Heart left ventricle (tissue), 16 donors: ENCODE data around the gene ZNF184. TPM values are rescaled to one million over a fixed set of nuclear protein-coding genes. Genes with fewer than 3 reads are reported as not detected.

Experiments used
- ATAC-seq, 4 donors: fragments of 200-7000 bp; cut with Tn5 transposase; one replicate each; pipeline ENCODE4 v1.9.1; 2020 to 2022; ENCODE audit warnings: moderate library complexity in 4 of 4, mild to moderate bottlenecking in 3 of 4, moderate number of reproducible peaks in 1 of 4
- DNase-seq, 5 donors: peaks; one replicate each; pipeline ENCODE4 v3.0.0-alpha.2; 2020
- H3K27ac ChIP-seq, 12 donors: fragments of 200-600 bp; sonication (generic) in 4 of 12; one replicate each; pipeline versions ENCODE4 v1.5.0 to v1.8.0; 2016 to 2022; ENCODE audit warnings: mild to moderate bottlenecking in 2 of 12
- H3K27me3 ChIP-seq, 9 donors: fragments of 200-600 bp; sonication (generic) in 2 of 9; one replicate each; pipeline versions ENCODE4 v1.5.1 to v1.8.0; 2016 to 2022; ENCODE audit warnings: mild to moderate bottlenecking in 3 of 9
- H3K36me3 ChIP-seq, 9 donors: fragments of 200-600 bp; sonication (generic) in 2 of 9; one replicate each; pipeline versions ENCODE4 v1.5.0 to v1.8.0; 2018 to 2022; ENCODE audit warnings: mild to moderate bottlenecking in 2 of 9
- H3K4me1 ChIP-seq, 12 donors: fragments of 200-600 bp; sonication (generic) in 4 of 12; one replicate each; pipeline versions ENCODE4 v1.5.0 to v1.8.0; 2016 to 2022; ENCODE audit warnings: mild to moderate bottlenecking in 3 of 12
- H3K4me3 ChIP-seq, 12 donors: fragments of 200-600 bp; sonication (generic) in 4 of 12; one replicate each; pipeline versions ENCODE4 v1.5.0 to v1.8.0; 2017 to 2022; ENCODE audit warnings: mild to moderate bottlenecking in 9 of 12, moderate library complexity in 4 of 12
- H3K9me3 ChIP-seq, 12 donors: fragments of 200-600 bp; sonication (generic) in 4 of 12; one replicate each; pipeline versions ENCODE4 v1.5.0 to v1.8.0; 2016 to 2022; ENCODE audit warnings: mild to moderate bottlenecking in 1 of 12
- POLR2A ChIP-seq, 2 donors: fragments of 450-650 bp; IDR thresholded peaks; one replicate each; pipeline ENCODE4 v1.6.1; 2017; ENCODE audit warnings: antibody characterized with exemption in 2 of 2, mild to moderate bottlenecking in 2 of 2, moderate library complexity in 2 of 2
- WGBS, 4 donors: extraction: QIAGEN DNeasy Blood & Tissue Kit in 2 of 4; methylation state at CpG; one replicate each; pipeline versions ENCODE4 v1.1.5 to v1.1.7; 2013 to 2018; 5-methylcytosine and 5-hydroxymethylcytosine counted together
- intact Hi-C, 10 donors: fragments of 100-400 bp; cut with DNase I; formaldehyde crosslinking; loops; one replicate each; pipeline versions ENCODE4 v1.11.1 to v1.14.2; 2022
- polyA plus RNA-seq, 2 donors: library from polyadenylated mRNA; stranded (reverse); fragments of 200-250 nt; gene quantifications; one replicate each; pipeline ENCODE4 v1.2.3, GENCODE V29; 2013
- total RNA-seq, 9 donors: library from RNA; depleted of rRNA in 2 of 9; stranded (reverse); fragments of >200 nt in 2 of 9; fragmentation: NEBNext Ultra II Directional in 3 of 9; extraction: Animal tissue kit (Norgen Biotek cat#: 25700) in 3 of 9; gene quantifications; one replicate each; pipeline versions ENCODE4 v1.1.0 to v1.2.4, GENCODE V29; 2016 to 2023
- TF ChIP-seq, protein P1 (sequence below), 12 donors: fragments of 200-600 bp; sonication (generic) in 4 of 12; IDR thresholded peaks; one replicate each; pipeline versions ENCODE4 v1.5.0 to v1.8.0; 2018 to 2022; ENCODE audit warnings: antibody characterized with exemption in 12 of 12, mild to moderate bottlenecking in 5 of 12
- donor health status: ischemic (EF 13 %, LVEDD 7.1; RV severe dilation, severe dysfunction).
- donor health status: healthy with polysubstance abuse.
- donor health status: DM: no; HTN: yes; CAD: no.
- donor health status: DM: no; HTN: no; CAD: no.
- donor health status: ischemic (EF 25% LVEDD 6.9; RV normal size, moderate dysfunction).
- donor health status: ischemic (EF 25% LVEDD 5.7; RV mildly dilated, moderate dysfunction).
- donor health status: healthy.
- donor health status: DM: yes; HTN: yes; CAD: no.
- donor health status: ischemic (EF 35%, LVEDD 5.7; RV mildly dilated, moderate dysfunction).
- donor health status: nonischemic (EF 11% LVEDD 7.7; RV severe dilation, severe dysfunction).
- donor health status: DM: yes; HTN: yes; CAD: no.
- donor health status: PGD.
- donor health status: ischemic (EF 29% LVEDD 5.4; RV normal size, mild dysfunction).
- donor health status: nonischemic (EF 23%, LVEDD 6.1; RV moderate dilation, normal function).

The ZNF184 gene
- total and polyA plus RNA-seq, 11 donors, result 0.99 to 6.5 (median 3.7) TPM

GRCh38 chr6:27494103-27494502, 21.2 kb upstream of the ZNF184 start:
- 38 to 53% (median 47%) methylated on average over 1 of the region's 1 CpG for WGBS, 4 donors
- Histone ChIP-seq H3K27me3 (peaks cover 0 to 54% (median 5%) of the 10 kb centered on the region in 9 donors), H3K27ac (no peak overlapping the region), H3K9me3 (no peaks in the 10 kb centered on the region), H3K4me3 (no peak overlapping the region), H3K36me3 (no peaks in the 10 kb centered on the region), H3K4me1 (peaks cover 0 to 7% (median 0%) of the 10 kb centered on the region in 12 donors)
- DNase-seq, result no peak
- ATAC-seq, result no peak
- no peak for TF ChIP-seq POLR2A (IDR thresholded peaks at IDR 0.05)
- TF ChIP-seq, protein P1, sequence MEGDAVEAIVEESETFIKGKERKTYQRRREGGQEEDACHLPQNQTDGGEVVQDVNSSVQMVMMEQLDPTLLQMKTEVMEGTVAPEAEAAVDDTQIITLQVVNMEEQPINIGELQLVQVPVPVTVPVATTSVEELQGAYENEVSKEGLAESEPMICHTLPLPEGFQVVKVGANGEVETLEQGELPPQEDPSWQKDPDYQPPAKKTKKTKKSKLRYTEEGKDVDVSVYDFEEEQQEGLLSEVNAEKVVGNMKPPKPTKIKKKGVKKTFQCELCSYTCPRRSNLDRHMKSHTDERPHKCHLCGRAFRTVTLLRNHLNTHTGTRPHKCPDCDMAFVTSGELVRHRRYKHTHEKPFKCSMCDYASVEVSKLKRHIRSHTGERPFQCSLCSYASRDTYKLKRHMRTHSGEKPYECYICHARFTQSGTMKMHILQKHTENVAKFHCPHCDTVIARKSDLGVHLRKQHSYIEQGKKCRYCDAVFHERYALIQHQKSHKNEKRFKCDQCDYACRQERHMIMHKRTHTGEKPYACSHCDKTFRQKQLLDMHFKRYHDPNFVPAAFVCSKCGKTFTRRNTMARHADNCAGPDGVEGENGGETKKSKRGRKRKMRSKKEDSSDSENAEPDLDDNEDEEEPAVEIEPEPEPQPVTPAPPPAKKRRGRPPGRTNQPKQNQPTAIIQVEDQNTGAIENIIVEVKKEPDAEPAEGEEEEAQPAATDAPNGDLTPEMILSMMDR (IDR thresholded peaks at IDR 0.05), result no peak
- intact Hi-C loops, result no loop called here

GRCh38 chr6:27492631-27493190, 19.8 kb upstream of the ZNF184 start:
- Histone ChIP-seq H3K36me3 (no peaks in the 10 kb centered on the region), H3K9me3 (no peaks in the 10 kb centered on the region), H3K4me1 (peaks cover 0 to 7% (median 0%) of the 10 kb centered on the region in 12 donors), H3K27me3 (peaks cover 0 to 40% (median 3%) of the 10 kb centered on the region in 9 donors), H3K4me3 (no peak overlapping the region), H3K27ac (no peak overlapping the region)
- no peak for DNase-seq
- WGBS, 4 donors, result 78 to 85% (median 81%) methylated on average over 2 of the region's 2 CpGs
- intact Hi-C loops, result no loop called here
- no peak for ATAC-seq
- TF ChIP-seq, protein P1 (IDR thresholded peaks at IDR 0.05), result no peak
- no peak for TF ChIP-seq POLR2A (IDR thresholded peaks at IDR 0.05)

GRCh38 chr6:27479319-27480182, 6.6 kb upstream of the ZNF184 start:
- Histone ChIP-seq H3K36me3 (no peaks in the 10 kb centered on the region), H3K4me1 (peaks cover 0 to 15% (median 10%) of the 10 kb centered on the region in 12 donors), H3K9me3 (no peaks in the 10 kb centered on the region), H3K27me3 (no peaks in the 10 kb centered on the region), H3K4me3 (peak overlapping the region; percentile 70 to 96 (median 76)), H3K27ac (peak overlapping the region; percentile 92 to 100 (median 96))
- TF ChIP-seq, protein P1 (IDR thresholded peaks at IDR 0.05), result no peak
- TF ChIP-seq POLR2A (IDR thresholded peaks at IDR 0.05), result peak in 1 of 2 donors; percentile 24
- 5 to 6% (median 5%) methylated on average over 33 of the region's 33 CpGs for WGBS, 4 donors
- intact Hi-C loops, result loop anchor here in 9 of 10 donors (1.0 to 10.0 kb wide), 14 partner anchors 23 to 1455 kb away; a partner anchor contains a TSS
- DNase-seq (peak; percentile 51 to 89 (median 76)), ATAC-seq (peak; percentile 89 to 95 (median 94))
